GM19351 (cell line): ENCODE data around the gene TREH.
"Not testable (repeated sequence)": the region's sequence is repeated elsewhere in the genome, so short reads cannot be mapped to it uniquely, and the experiment has no call there.

Experiments used
- ATAC-seq: cut with Tn5 transposase; IDR thresholded peaks from one replicate; pipeline ENCODE4 v1.9.1; 2021; ENCODE audit warnings: mild to moderate bottlenecking, moderate library complexity; ENCODE audit not compliant: unreplicated experiment

The TREH gene

DNA sequence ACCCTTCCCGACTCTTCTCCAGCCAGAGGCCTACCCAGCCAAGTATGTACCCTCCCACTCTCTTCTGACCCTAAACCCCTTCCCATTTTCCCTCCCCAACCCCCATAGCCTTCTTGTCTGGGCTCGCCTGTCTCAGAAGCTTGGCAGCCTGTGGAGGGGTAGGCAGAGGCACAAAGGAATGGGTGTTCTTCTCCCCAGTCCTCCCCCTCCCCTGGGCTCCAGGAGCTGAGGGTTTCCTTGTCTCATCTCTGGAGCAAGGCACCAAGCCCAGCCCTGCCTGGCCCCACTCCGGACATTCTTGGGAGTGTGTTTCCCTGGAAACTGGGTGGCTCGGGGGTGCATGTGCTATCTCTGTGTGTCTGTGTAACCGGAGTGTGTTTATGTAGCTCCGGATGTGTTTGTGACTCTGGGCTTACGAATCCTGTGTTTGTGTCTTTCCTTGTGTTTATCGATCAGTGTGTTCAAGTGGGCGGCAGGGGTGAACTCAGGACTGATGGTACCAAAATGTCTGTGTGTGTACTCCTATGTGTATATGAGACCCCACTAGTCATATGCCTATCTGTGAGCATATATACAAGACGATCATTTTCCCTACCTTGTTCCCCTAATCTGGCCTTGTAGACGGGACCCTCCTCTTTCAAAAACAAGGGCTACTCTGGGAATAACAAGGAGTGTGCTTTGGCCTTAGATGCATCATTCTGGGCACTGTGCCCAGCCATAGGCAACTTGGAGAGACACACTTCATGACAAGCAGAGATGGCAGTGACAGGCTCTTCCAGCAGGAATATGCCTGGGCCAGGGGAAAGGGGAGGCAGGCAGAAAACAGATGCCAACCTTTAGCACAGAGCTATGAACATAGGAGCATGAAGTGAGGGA is 61.1 kb downstream of the TREH start:
- ATAC-seq = no peak

DNA sequence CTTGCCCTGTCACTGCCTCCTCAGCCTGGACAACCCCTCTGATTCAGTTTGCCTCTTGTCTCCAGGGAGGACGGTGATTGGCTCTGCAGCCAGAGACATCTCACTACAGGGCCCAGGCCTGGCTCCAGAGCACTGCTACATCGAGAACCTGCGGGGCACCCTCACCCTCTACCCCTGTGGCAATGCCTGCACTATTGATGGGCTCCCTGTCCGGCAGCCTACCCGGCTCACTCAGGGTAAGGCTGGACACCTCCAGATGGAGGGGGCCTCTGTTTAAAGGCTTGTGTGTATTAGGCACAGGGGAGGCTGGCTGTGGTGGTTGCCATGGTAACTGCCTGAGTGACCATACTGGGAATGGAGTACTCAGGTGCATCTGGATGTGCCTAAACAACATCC is 63.5 kb downstream of the TREH start:
- no peak for ATAC-seq

- ATAC-seq = no peak
Observed at GRCh38 chr11:118615282-118615975, 64.0 kb downstream of the TREH start.

- no peak for ATAC-seq
Observed at GRCh38 chr11:118614511-118614910, 64.9 kb downstream of the TREH start.

DNA sequence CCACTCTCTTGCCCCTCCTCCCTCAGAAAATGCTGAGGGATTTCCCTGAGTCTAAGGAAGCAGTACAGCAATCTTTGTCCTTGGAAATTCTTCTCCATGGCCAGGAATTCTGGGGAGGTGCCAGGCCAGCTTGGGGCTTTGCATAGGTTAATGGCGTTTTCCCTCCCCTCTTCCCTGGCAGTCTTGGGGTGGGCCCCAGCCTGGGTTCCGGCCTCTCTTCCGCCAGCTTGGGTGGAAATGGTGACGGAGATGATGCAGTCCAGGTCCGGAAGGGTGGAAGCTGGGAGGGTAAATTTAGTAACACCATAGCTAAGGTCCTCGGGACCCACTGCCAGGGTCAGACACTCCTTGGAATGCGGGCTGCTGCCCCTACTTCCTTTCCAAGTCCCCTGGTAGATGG is 67.1 kb downstream of the TREH start:
- ATAC-seq = no peak

- not testable (repeated sequence) for ATAC-seq
Observed at GRCh38 chr11:118611433-118611795, 68.0 kb downstream of the TREH start.

GRCh38 chr11:118610773-118611432 is 68.5 kb downstream of the TREH start:
- ATAC-seq = no peak

DNA sequence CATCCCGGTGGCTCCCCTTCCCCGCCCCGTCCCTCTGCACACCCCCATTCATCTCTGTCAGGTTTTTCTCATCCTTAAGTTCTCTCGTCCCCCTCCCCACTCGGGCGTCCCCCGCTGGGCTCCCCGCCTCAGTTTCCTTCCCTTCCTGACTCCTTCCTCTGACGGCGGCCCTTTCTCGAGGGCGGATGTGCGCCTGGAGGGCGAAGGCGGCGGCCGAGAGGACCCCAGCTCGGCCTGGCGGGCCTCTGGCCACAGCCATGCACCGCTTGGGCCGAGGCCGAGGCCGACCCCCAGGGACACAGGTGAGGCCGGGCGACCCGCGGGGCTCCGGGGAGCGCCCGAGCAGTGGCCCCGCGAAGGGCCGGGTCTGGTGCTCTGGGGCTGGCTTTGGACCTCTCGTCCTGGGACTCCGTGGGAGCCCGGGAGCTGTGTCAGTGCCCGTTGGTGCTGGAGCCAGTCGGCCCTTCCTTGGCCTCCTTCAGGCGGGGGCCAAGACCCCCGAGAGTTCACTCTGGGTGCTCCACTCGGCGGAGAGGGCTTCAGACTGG is 69.2 kb downstream of the TREH start:
- ATAC-seq = no peak

- ATAC-seq = no peak
Observed at GRCh38 chr11:118609380-118610224, 69.8 kb downstream of the TREH start.

DNA sequence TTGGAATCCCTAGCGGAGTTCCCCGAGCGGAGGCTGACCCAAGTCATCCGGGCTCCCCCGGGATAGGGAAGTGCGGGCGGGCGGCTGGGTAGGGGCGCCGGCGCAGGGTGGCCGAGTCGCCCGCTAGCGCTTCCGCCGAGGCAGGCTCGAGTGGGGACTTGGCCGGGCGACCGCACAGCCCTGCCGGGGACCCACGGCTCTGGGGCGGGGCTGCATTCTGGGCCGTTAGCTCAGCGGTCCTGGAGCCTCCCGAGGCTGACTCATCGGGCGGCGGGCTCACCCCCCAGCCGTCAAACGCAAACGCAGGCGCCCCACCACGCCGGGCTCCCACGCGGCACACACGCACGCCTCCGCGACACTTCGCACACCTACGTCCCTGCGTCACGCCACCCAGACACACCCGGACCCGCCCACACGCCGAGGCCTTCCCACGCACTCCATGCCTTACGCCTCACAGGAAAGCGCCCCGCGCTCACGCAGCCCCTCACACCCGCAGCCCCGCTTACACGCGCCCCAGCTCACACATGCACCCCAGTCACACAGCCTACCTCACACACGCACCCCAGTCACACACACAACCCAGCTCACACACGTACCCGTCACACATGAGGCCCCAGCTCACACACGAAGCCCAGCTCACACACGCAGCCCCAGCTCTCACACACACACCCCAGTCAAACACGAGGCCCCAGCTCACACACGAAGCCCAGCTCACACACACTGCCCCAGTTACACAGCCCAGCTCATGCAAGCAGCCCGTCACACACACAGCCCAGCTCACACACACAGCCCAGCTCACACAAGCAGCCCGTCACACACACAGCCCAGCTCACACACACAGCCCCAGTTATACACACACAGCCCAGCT is 70.9 kb downstream of the TREH start:
- no peak for ATAC-seq

DNA sequence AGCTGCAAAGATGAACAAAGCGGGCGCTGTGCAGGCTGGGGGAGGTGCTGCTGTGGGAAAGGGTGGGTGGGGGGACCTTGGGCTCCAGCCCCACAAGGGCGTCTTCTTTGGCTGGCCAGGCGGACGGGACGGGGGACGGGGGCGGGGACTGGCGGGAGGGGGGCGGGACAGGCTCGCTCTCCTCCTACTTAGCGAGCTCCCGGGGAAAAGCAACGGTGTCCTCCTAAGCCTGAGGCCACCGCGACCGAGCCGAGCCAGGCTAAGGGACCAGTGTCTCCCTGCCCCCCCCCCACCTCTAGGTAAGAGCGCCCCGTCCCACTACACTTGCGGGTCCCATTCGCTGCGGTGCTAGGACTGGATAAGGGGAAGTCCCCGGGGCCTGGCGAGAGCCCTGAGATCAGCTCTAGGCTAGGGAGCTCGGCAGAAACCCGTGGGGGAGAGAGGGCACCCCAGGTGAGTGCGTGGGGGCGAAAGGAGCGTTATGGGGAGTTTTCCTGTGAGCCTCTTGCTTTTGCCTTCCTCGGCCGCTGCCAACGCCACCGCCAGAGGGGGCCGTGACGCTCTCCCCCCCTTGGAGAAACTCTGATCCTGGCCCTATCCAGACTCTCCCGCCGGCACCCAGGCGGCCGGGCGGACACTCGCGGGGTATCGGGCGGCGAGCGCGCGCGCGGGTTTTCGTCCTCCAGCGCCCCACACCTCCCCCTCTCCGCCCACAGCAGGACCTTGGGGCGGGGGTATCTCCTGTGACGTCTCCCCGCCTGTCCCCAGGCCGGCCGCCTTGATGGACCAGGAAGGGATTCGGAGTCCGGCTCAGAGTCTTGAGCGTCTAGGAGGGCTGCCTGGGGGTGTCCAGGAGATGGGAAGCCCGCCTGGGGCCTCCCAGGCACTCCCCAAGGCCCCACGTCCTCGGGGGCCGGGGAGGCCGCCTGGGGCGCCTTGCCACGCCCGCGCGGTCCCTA is 71.8 kb downstream of the TREH start, which contains the start of gene PHLDB1:
PHLDB1 (plus strand) TSS at position 215 of the 959 bp plus-strand sequence. CDS start 6,222 bp downstream, outside the sequence.
- ATAC-seq = no peak
